PC-9 (cell line): ENCODE measurements around the gene WSCD1. TPM values are rescaled to one million over a fixed set of nuclear protein-coding genes. Genes with fewer than 3 reads are reported as not detected.

Source experiments
- BruUV-seq: library from RNA; stranded (reverse); fragments of 400-500 nt; replicated peaks from 2 replicates; lab custom pipeline; 2021; lab: Mats Ljungman, UMichigan
- CTCF ChIA-PET: fragments of 300-600 bp; sonication (Branson Sonifier 250); formaldehyde crosslinking; loops from one replicate; lab custom pipeline; 2022; ENCODE audit warnings: antibody characterized with exemption; lab: Charles Lee
- POLR2A ChIA-PET: fragments of 300-600 bp; sonication (Branson Sonifier 250); formaldehyde crosslinking; loops from one replicate; lab custom pipeline; 2022; ENCODE audit warnings: antibody characterized with exemption; ENCODE audit not compliant: unreplicated experiment; lab: Charles Lee
- DNase-seq, 2 experiments: peaks; one replicate each; pipeline versions ENCODE4 v3.0.0 to v3.0.0-alpha.2; 2015 to 2022; ENCODE audit warnings: mixed read lengths in 1 of 2
- H2AFZ ChIP-seq: fragments of 200-600 bp; sonication (generic); 2 replicates; pipeline ENCODE4 v1.8.1; 2017; ENCODE audit warnings: antibody characterized with exemption
- H3F3A ChIP-seq: fragments of 200-600 bp; sonication (generic); 2 replicates; pipeline ENCODE4 v1.8.1; 2017; ENCODE audit warnings: antibody characterized with exemption, mild to moderate bottlenecking, low read depth; ENCODE audit not compliant: insufficient read depth
- H3K27ac ChIP-seq: fragments of 200-600 bp; sonication (generic); 2 replicates; pipeline ENCODE4 v1.6.1; 2016; ENCODE audit warnings: mixed run types
- H3K27me3 ChIP-seq: fragments of 200-600 bp; sonication (generic); 2 replicates; pipeline ENCODE4 v1.6.1; 2016; ENCODE audit warnings: low read depth, mixed run types; ENCODE audit not compliant: insufficient read depth
- H3K36me3 ChIP-seq: fragments of 200-600 bp; sonication (generic); 2 replicates; pipeline ENCODE4 v1.6.1; 2016; ENCODE audit warnings: low read depth, mixed run types
- H3K4me1 ChIP-seq: fragments of 200-600 bp; sonication (generic); replicated peaks from 2 replicates; pipeline ENCODE4 v1.6.1; 2016; ENCODE audit warnings: mixed run types; ENCODE audit not compliant: insufficient read depth
- H3K4me2 ChIP-seq: fragments of 200-600 bp; sonication (generic); 2 replicates; pipeline ENCODE4 v1.6.1; 2017; ENCODE audit warnings: mixed run types
- H3K4me3 ChIP-seq: fragments of 200-600 bp; sonication (generic); 2 replicates; pipeline ENCODE4 v1.6.1; 2016; ENCODE audit warnings: mixed run types
- H3K79me2 ChIP-seq: fragments of 200-600 bp; sonication (generic); 2 replicates; pipeline ENCODE4 v1.6.1; 2017; ENCODE audit warnings: low read depth, mixed run types
- H3K9me2 ChIP-seq: fragments of 200-600 bp; sonication (generic); 2 replicates; pipeline ENCODE4 v1.8.1; 2017; ENCODE audit warnings: mild to moderate bottlenecking; ENCODE audit not compliant: insufficient read depth
- H3K9me3 ChIP-seq: fragments of 200-600 bp; sonication (generic); 2 replicates; pipeline ENCODE4 v1.8.1; 2016; ENCODE audit warnings: low read depth; ENCODE audit not compliant: insufficient read depth
- H4K20me1 ChIP-seq: fragments of 200-600 bp; sonication (generic); 2 replicates; pipeline ENCODE4 v1.8.1; 2017; ENCODE audit not compliant: insufficient read depth
- CTCF ChIP-seq: fragments of 200-600 bp; sonication (generic); conservative IDR thresholded peaks from 2 replicates; pipeline ENCODE4 v1.6.1; 2017; ENCODE audit warnings: mixed run types, antibody characterized with exemption, mild to moderate bottlenecking, moderate library complexity
- EZH2 ChIP-seq: fragments of 200-600 bp; sonication (generic); IDR thresholded peaks from 2 replicates; pipeline ENCODE4 v1.8.0; 2017; ENCODE audit warnings: antibody characterized with exemption, low read depth
- intact Hi-C: fragments of 100-400 bp; cut with micrococcal nuclease; formaldehyde crosslinking; loops from one replicate; pipeline ENCODE4 v1.10.0; 2022; ENCODE audit not compliant: unreplicated experiment
- total RNA-seq: library from RNA; stranded (reverse); gene quantifications from 2 replicates; pipeline ENCODE4 v1.2.3, GENCODE V29; 2021

The WSCD1 gene
- total RNA-seq, 1 experiment from 2014 or later, result not detected

GRCh38 chr17:6028294-6028693 is 41.9 kb upstream of the WSCD1 start:
- Histone ChIP-seq H3K9me2 (no peaks in the 10 kb centered on the region), H3K36me3 (no peaks in the 10 kb centered on the region), H3K9me3 (no peaks in the 10 kb centered on the region), H2AFZ (no peak overlapping the region), H3K4me2 (no peak overlapping the region), H3K79me2 (no peaks in the 10 kb centered on the region), H3K4me1 (no peaks in the 10 kb centered on the region), H3K4me3 (no peak overlapping the region), H3F3A (no peaks in the 10 kb centered on the region), H3K27me3 (peaks cover 67% of the 10 kb centered on the region), H4K20me1 (no peaks in the 10 kb centered on the region; the same call in 1 of the 2 replicates), H3K27ac (no peak overlapping the region)
- TF ChIP-seq CTCF (no peak), EZH2 (no peak)
- intact Hi-C loops, result no loop called here
- DNase-seq, result no peak
- ChIA-PET CTCF (no interaction called here), POLR2A (no interaction called here)
- BruUV-seq, result no TSS peak

GRCh38 chr17:6035801-6036394 is 34.3 kb upstream of the WSCD1 start:
- POLR2A ChIA-PET, result no interaction called here
- CTCF ChIA-PET, result no interaction called here
- no peaks in the 10 kb centered on the region for H3K79me2 ChIP-seq

GRCh38 chr17:6040504-6040903 is 29.7 kb upstream of the WSCD1 start:
- no peak overlapping the region for H3K27ac ChIP-seq
- no peaks in the 10 kb centered on the region for H3K9me2 ChIP-seq
- H3K4me1 ChIP-seq, result no peaks in the 10 kb centered on the region
- H3K9me3 ChIP-seq, result no peaks in the 10 kb centered on the region
- no peaks in the 10 kb centered on the region for H3F3A ChIP-seq
- H2AFZ ChIP-seq, result no peak overlapping the region
- TF ChIP-seq EZH2 (no peak), CTCF (no peak)
- H3K36me3 ChIP-seq, result no peaks in the 10 kb centered on the region
- no peak overlapping the region for H3K4me2 ChIP-seq
- H4K20me1 ChIP-seq, result no peaks in the 10 kb centered on the region
- ChIA-PET CTCF (no interaction called here), POLR2A (no interaction called here)
- BruUV-seq, result no TSS peak
- no peak overlapping the region for H3K4me3 ChIP-seq
- no peaks in the 10 kb centered on the region for H3K79me2 ChIP-seq
- no peak for DNase-seq
- peaks cover 99% of the 10 kb centered on the region for H3K27me3 ChIP-seq
- intact Hi-C loops, result no loop called here

More at GRCh38 chr17:6035801-6036394, 34.3 kb upstream of the WSCD1 start:
- Histone ChIP-seq H3K36me3 (no peaks in the 10 kb centered on the region), H3K9me2 (no peaks in the 10 kb centered on the region), H3K4me2 (no peak overlapping the region), H3K4me1 (no peaks in the 10 kb centered on the region), H3K9me3 (no peaks in the 10 kb centered on the region), H3K27ac (no peak overlapping the region), H4K20me1 (no peaks in the 10 kb centered on the region), H2AFZ (no peak overlapping the region), H3K4me3 (no peak overlapping the region), H3K27me3 (peaks cover 80% of the 10 kb centered on the region), H3F3A (no peaks in the 10 kb centered on the region)
- no peak for TF ChIP-seq EZH2
- no peak for TF ChIP-seq CTCF
- no peak for DNase-seq
- intact Hi-C loops, result no loop called here
- BruUV-seq, result no TSS peak
